ENCODE results near the gene ARFGEF3. TPM values are rescaled to one million over a fixed set of nuclear protein-coding genes. Genes with fewer than 3 reads are reported as not detected.
"Not testable (repeated sequence)": the region's sequence is repeated elsewhere in the genome, so short reads cannot be mapped to it uniquely, and the experiment has no call there.

The ARFGEF3 gene
- total RNA-seq, 1 donor from 2014 or later = 0.08 TPM

DNA sequence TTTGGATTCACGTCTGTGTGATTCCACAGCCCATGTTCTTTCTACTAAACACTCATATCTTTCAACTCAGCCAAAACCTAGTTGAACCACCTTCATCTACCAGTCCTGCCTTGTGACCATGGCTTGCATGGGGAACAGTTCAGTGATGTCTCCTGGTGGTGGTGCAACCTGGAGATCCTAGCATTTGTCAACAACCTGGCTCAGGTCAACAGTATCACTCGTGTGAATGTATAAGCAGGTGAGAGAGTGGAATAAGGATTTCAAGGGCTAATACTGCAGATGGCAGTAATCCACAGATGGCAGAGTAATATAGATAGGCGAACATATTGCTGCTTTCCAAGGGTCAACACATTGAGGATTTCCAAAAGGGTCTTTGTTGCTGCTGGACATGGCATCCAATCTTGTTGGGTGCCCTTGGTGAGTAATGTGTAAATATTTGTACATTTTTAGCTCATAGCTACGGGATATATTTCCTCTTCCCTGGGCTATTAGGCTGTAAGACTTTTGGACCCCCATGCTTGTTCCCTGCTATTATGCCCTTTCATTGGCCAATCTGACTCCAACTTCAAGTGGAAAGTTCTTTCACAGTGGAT, 43.1 kb downstream of the ARFGEF3 start:
- Mint-ChIP-seq H3K27me3 (ENCODE audit: unreplicated experiment) (peaks cover 21% of the 10 kb centered on the region), H3K4me3 (ENCODE audit: unreplicated experiment) (no peak overlapping the region), H3K27ac (ENCODE audit: unreplicated experiment) (no peak overlapping the region), H3K4me1 (ENCODE audit: unreplicated experiment) (no peaks in the 10 kb centered on the region), H3K36me3 (ENCODE audit: unreplicated experiment) (no peaks in the 10 kb centered on the region), H3K9me3 (ENCODE audit: unreplicated experiment) (peaks cover 7% of the 10 kb centered on the region)
- TF ChIP-seq CTCF (IDR thresholded peaks at IDR 0.05) = no peak
- no peak for DNase-seq (ENCODE audit: extremely low spot score, unreplicated experiment)

DNA sequence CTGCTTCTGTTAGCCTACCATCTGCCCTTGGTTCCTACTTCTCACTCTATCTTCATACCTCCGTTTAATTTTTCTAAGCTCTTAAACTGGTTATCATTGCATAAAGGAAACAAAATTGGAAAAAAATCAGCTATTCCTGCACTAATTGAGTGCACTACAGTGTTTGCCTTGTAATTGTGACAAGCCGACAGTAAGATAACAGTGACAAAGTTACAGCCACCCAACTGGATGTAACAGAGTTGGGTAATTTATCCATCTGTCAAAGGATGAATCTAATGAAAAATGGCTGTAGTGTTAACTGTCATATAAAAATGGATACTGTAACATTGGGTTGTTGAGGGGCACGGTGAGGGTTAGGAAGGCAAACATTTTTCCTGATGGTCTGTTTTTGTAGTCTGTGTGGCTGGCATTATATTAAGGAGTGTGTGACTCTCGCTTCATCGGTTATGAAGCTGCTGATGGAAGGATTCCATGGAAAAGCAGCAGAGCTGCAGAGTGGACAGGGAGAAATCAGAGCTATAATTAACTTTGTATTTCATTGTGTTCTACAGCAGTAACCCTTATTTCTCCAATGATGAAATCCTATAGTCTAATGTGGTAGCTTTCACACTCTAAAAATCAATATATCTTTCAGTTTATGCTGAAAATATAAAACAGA, 43.8 kb downstream of the ARFGEF3 start:
- Mint-ChIP-seq H3K27ac (ENCODE audit: unreplicated experiment) (no peak overlapping the region), H3K27me3 (ENCODE audit: unreplicated experiment) (peaks cover 19% of the 10 kb centered on the region), H3K4me3 (ENCODE audit: unreplicated experiment) (no peak overlapping the region), H3K36me3 (ENCODE audit: unreplicated experiment) (no peaks in the 10 kb centered on the region), H3K9me3 (ENCODE audit: unreplicated experiment) (peaks cover under 1% of the 10 kb centered on the region), H3K4me1 (ENCODE audit: unreplicated experiment) (no peaks in the 10 kb centered on the region)
- no peak for DNase-seq (ENCODE audit: extremely low spot score, unreplicated experiment)
- no peak for TF ChIP-seq CTCF (IDR thresholded peaks at IDR 0.05)

GRCh38 chr6:138206862-138207261, 45.1 kb downstream of the ARFGEF3 start:
- peaks cover 18% of the 10 kb centered on the region for H3K27me3 Mint-ChIP-seq (ENCODE audit: unreplicated experiment)
- H3K4me1 Mint-ChIP-seq (ENCODE audit: unreplicated experiment) = no peaks in the 10 kb centered on the region
- no peak for DNase-seq (ENCODE audit: extremely low spot score, unreplicated experiment)
- H3K27ac Mint-ChIP-seq (ENCODE audit: unreplicated experiment) = no peak overlapping the region
- TF ChIP-seq CTCF (IDR thresholded peaks at IDR 0.05) = no peak
- H3K4me3 Mint-ChIP-seq (ENCODE audit: unreplicated experiment) = no peak overlapping the region
- H3K36me3 Mint-ChIP-seq (ENCODE audit: unreplicated experiment) = no peaks in the 10 kb centered on the region
- no peaks in the 10 kb centered on the region for H3K9me3 Mint-ChIP-seq (ENCODE audit: unreplicated experiment)

DNA sequence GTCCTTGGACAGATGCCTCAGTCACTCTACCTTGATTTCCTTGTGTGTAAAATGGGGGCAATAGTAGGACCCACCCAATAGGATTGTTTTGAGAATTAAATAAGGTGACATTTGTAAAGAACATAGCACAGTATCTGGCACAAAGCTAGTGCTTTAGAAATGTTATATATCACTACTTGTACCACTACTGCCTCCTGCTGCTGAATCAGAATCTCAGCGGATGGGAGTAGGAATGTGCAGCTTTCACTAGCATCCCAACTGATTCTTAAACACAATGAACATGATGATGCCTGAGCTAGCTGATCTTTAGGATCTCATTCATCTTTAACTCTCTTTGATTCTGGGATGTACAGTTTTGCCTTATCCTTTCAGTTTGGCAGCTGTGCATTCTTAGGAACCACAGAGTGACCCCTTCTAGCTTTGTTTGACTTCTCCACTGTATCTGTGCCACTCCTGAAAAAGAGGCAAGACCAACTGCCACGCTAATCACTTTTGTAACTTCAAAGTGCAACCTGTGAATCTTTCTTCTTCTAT, 49.4 kb downstream of the ARFGEF3 start:
- no peak for DNase-seq (ENCODE audit: extremely low spot score, unreplicated experiment)
- no peaks in the 10 kb centered on the region for H3K9me3 Mint-ChIP-seq (ENCODE audit: unreplicated experiment)
- TF ChIP-seq CTCF (IDR thresholded peaks at IDR 0.05) = no peak
- no peaks in the 10 kb centered on the region for H3K4me1 Mint-ChIP-seq (ENCODE audit: unreplicated experiment)
- H3K4me3 Mint-ChIP-seq (ENCODE audit: unreplicated experiment) = no peak overlapping the region
- H3K36me3 Mint-ChIP-seq (ENCODE audit: unreplicated experiment) = no peaks in the 10 kb centered on the region
- no peak overlapping the region for H3K27ac Mint-ChIP-seq (ENCODE audit: unreplicated experiment)
- H3K27me3 Mint-ChIP-seq (ENCODE audit: unreplicated experiment) = peaks cover 20% of the 10 kb centered on the region

- H3K4me3 Mint-ChIP-seq (ENCODE audit: unreplicated experiment) = no peak overlapping the region
These were observed 49.9 kb downstream of the ARFGEF3 start for GRCh38 chr6:138211601-138212000.

DNA sequence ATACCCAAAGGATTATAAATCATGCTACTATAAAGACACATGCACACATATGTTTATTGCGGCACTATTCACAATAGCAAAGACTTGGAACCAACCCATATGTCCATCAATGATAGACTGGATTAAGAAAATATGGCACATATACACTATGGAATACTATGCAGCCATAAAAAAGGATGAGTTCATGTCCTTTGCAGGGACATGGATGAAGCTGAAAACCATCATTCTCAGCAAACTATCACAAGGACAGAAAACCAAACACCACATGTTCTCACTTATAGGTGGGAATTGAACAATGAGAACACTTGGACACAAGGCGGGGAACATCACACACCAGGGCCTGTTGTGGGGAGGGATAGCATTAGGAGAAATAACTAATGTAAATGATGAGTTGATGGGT, 50.8 kb downstream of the ARFGEF3 start:
- not testable (repeated sequence) for DNase-seq (ENCODE audit: extremely low spot score, unreplicated experiment); H3K4me3 Mint-ChIP-seq (ENCODE audit: unreplicated experiment); H3K36me3 Mint-ChIP-seq (ENCODE audit: unreplicated experiment); H3K9me3 Mint-ChIP-seq (ENCODE audit: unreplicated experiment); H3K4me1 Mint-ChIP-seq (ENCODE audit: unreplicated experiment); H3K27ac Mint-ChIP-seq (ENCODE audit: unreplicated experiment)
- H3K27me3 Mint-ChIP-seq (ENCODE audit: unreplicated experiment) = peaks cover 26% of the 10 kb centered on the region

More at GRCh38 chr6:138211601-138212000, 49.9 kb downstream of the ARFGEF3 start:
- Mint-ChIP-seq H3K36me3 (ENCODE audit: unreplicated experiment) (no peaks in the 10 kb centered on the region), H3K27me3 (ENCODE audit: unreplicated experiment) (peaks cover 25% of the 10 kb centered on the region), H3K27ac (ENCODE audit: unreplicated experiment) (no peak overlapping the region), H3K9me3 (ENCODE audit: unreplicated experiment) (no peaks in the 10 kb centered on the region), H3K4me1 (ENCODE audit: unreplicated experiment) (no peaks in the 10 kb centered on the region)
- no peak for DNase-seq (ENCODE audit: extremely low spot score, unreplicated experiment)
- no peak for TF ChIP-seq CTCF (IDR thresholded peaks at IDR 0.05)

All from osteocyte (in vitro differentiated cells).